Stimulated activated CD8-positive, alpha-beta memory T cell treated with anti-CD3 and anti-CD28 coated beads, Interleukin-12 subunit alpha, Interleukin-12 subunit beta, amount 100 ng/mL, for 24 hours (primary cell): ENCODE measurements around the gene UGT3A2.

Experiments
- DNase-seq: peaks from one replicate; pipeline ENCODE4 v3.0.0-alpha.2; 2020; ENCODE audit errors: extremely low read depth

Gene UGT3A2

GRCh38 chr5:36066540-36067210 is at the start of gene UGT3A2:
Gene UGT3A2 (minus strand): TSS chr5:36066882. CDS start chr5:36066789, 93 bp downstream.
- no peak for DNase-seq

- DNase-seq, result no peak
Observed at GRCh38 chr5:36111238-36111637, 44.6 kb upstream of the UGT3A2 start.

- no peak for DNase-seq
Observed at GRCh38 chr5:36108758-36109460, 42.2 kb upstream of the UGT3A2 start.

GRCh38 chr5:36105819-36106218 is 39.1 kb upstream of the UGT3A2 start:
- DNase-seq, result no peak

- DNase-seq, result no peak
Observed at GRCh38 chr5:36099748-36100147, 33.1 kb upstream of the UGT3A2 start.

- DNase-seq, result no peak
Observed at GRCh38 chr5:36096486-36096885, 29.8 kb upstream of the UGT3A2 start.

GRCh38 chr5:36089989-36090388 is 23.3 kb upstream of the UGT3A2 start:
- DNase-seq, result no peak

- DNase-seq, result no peak
Observed at GRCh38 chr5:36079200-36079781, 12.6 kb upstream of the UGT3A2 start.

- no peak for DNase-seq
Observed at GRCh38 chr5:36078430-36078829, 11.7 kb upstream of the UGT3A2 start.

- no peak for DNase-seq
Observed at GRCh38 chr5:36073595-36074216, 7.0 kb upstream of the UGT3A2 start.

GRCh38 chr5:36070687-36071571 is 4.2 kb upstream of the UGT3A2 start:
- DNase-seq, result no peak

- DNase-seq, result no peak
Observed at GRCh38 chr5:36068751-36069281, 2.1 kb upstream of the UGT3A2 start.

GRCh38 chr5:36066001-36066539 is 612 bp downstream of the UGT3A2 start:
- DNase-seq, result no peak

- no peak for DNase-seq
Observed at GRCh38 chr5:36060420-36060887, 6.2 kb downstream of the UGT3A2 start.

- DNase-seq, result no peak
Observed at GRCh38 chr5:36059571-36060419, 6.9 kb downstream of the UGT3A2 start.

- DNase-seq, result no peak
Observed at GRCh38 chr5:36058776-36059175, 7.9 kb downstream of the UGT3A2 start.

- no peak for DNase-seq
Observed at GRCh38 chr5:36057386-36057785, 9.3 kb downstream of the UGT3A2 start.

- no peak for DNase-seq
Observed at GRCh38 chr5:36056422-36056821, 10.3 kb downstream of the UGT3A2 start.

GRCh38 chr5:36055984-36056383 is 10.7 kb downstream of the UGT3A2 start:
- no peak for DNase-seq

GRCh38 chr5:36054647-36055046 is 12.0 kb downstream of the UGT3A2 start:
- DNase-seq, result no peak
